ENCODE results near the gene CASP8. TPM values are rescaled to one million over a fixed set of nuclear protein-coding genes. Genes with fewer than 3 reads are reported as not detected.

Gene CASP8
- total and polyA plus RNA-seq, 9 of the 15 experiments (the other 6 are each of a cell fraction or from before 2014, with no cell fraction given) = 10.2 to 31.4 (median 19.4) TPM

GRCh38 chr2:201233192-201233811 lies 27.0 kb upstream of the CASP8 start (continued):
- TF ChIP-seq PHF8 (IDR thresholded peaks at IDR 0.05; ENCODE audit: borderline replicate concordance, low read length) (peak; percentile 60; the same call in 1 of the 2 replicates), L3MBTL2 (IDR thresholded peaks at IDR 0.05) (peak; percentile 31; the same call in 1 of the 2 replicates), ZBTB8A (IDR thresholded peaks at IDR 0.05; ENCODE audit: partially characterized antibody) (no peak), CBFB (CRISPR knock-in tag; IDR thresholded peaks at IDR 0.05) (no peak), RBM17 (IDR thresholded peaks at IDR 0.05; ENCODE audit: borderline replicate concordance, low read depth, low read length) (no peak), LCOR (CRISPR knock-in tag; IDR thresholded peaks at IDR 0.05) (peak; percentile 35; the same call in 1 of the 2 replicates), SMAD4 (CRISPR knock-in tag; conservative IDR thresholded peaks at IDR 0.05) (no peak), MXI1 (IDR thresholded peaks at IDR 0.05; ENCODE audit: low read depth, low read length) (peak; percentile 72), RBBP5 (IDR thresholded peaks at IDR 0.05; ENCODE audit: borderline replicate concordance, insufficient read depth, low read length, poor library complexity, severe bottlenecking) (peak; percentile 14), FOXK2 (conservative IDR thresholded peaks at IDR 0.05 in 1 of 2, IDR thresholded peaks at IDR 0.05 in 1 of 2; ENCODE audit: low read depth in 2 of 2) (peak; percentile 42 to 78; a peak in 2 of 4 replicates), TAF9B (IDR thresholded peaks at IDR 0.05; ENCODE audit: partially characterized antibody) (peak; percentile 49), ZNF318 (IDR thresholded peaks at IDR 0.05; ENCODE audit: borderline replicate concordance in 1 of 2, low read depth in 1 of 2) (peak in 1 of 2 experiments; percentile 68; a peak in 2 of 4 replicates), ZBTB33 (CRISPR knock-in tag; IDR thresholded peaks at IDR 0.05) (no peak), SRF (CRISPR knock-in tag; IDR thresholded peaks at IDR 0.05) (no peak), NCOA6 (IDR thresholded peaks at IDR 0.05) (no peak)
- TF ChIP-seq, protein P1, sequence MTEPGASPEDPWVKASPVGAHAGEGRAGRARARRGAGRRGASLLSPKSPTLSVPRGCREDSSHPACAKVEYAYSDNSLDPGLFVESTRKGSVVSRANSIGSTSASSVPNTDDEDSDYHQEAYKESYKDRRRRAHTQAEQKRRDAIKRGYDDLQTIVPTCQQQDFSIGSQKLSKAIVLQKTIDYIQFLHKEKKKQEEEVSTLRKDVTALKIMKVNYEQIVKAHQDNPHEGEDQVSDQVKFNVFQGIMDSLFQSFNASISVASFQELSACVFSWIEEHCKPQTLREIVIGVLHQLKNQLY (CRISPR knock-in tag; conservative IDR thresholded peaks at IDR 0.05) = no peak
